DOHH2 (cell line): ENCODE results near the gene NSMCE3.

Source experiments
- EZH2phosphoT487 ChIP-seq: fragments of 200-600 bp; sonication (generic); IDR thresholded peaks from 2 replicates; pipeline ENCODE4 v1.6.1; 2017; ENCODE audit warnings: borderline replicate concordance, mild to moderate bottlenecking, antibody characterized with exemption, low read length, moderate library complexity, mixed read lengths
- TF ChIP-seq, protein P1 (sequence below): fragments of 200-600 bp; sonication (generic); IDR thresholded peaks from one replicate; pipeline ENCODE4 v1.5.1; 2014; ENCODE audit warnings: antibody characterized with exemption, mild to moderate bottlenecking, low read depth, low read length; ENCODE audit not compliant: poor library complexity, severe bottlenecking

GRCh38 chr15:29272219-29272618, 2.6 kb upstream of the NSMCE3 start:
- TF ChIP-seq, protein P1, sequence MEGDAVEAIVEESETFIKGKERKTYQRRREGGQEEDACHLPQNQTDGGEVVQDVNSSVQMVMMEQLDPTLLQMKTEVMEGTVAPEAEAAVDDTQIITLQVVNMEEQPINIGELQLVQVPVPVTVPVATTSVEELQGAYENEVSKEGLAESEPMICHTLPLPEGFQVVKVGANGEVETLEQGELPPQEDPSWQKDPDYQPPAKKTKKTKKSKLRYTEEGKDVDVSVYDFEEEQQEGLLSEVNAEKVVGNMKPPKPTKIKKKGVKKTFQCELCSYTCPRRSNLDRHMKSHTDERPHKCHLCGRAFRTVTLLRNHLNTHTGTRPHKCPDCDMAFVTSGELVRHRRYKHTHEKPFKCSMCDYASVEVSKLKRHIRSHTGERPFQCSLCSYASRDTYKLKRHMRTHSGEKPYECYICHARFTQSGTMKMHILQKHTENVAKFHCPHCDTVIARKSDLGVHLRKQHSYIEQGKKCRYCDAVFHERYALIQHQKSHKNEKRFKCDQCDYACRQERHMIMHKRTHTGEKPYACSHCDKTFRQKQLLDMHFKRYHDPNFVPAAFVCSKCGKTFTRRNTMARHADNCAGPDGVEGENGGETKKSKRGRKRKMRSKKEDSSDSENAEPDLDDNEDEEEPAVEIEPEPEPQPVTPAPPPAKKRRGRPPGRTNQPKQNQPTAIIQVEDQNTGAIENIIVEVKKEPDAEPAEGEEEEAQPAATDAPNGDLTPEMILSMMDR: no peak
- no peak for TF ChIP-seq EZH2phosphoT487
